WTC11 (cell line): ENCODE measurements around the gene BTN2A1. TPM values are rescaled to one million over a fixed set of nuclear protein-coding genes. Genes with fewer than 3 reads are reported as not detected.

Experiments used
- ATAC-seq: fragments of 200-7000 bp; cut with Tn5 transposase; 2 replicates; pipeline ENCODE4 v1.10.0; 2021; ENCODE audit warnings: mild to moderate bottlenecking, moderate library complexity
- CTCF ChIA-PET: fragments of 300-600 bp; sonication (Branson Sonifier 250); formaldehyde crosslinking; loops from one replicate; lab custom pipeline; 2021; ENCODE audit warnings: antibody characterized with exemption; lab: Charles Lee
- POLR2A ChIA-PET: fragments of 350-600 bp; sonication (Branson Sonifier 250); formaldehyde crosslinking; loops from one replicate; lab custom pipeline; 2021; ENCODE audit warnings: antibody characterized with exemption; lab: Charles Lee
- DNase-seq: peaks from one replicate; pipeline ENCODE4 v3.0.0; 2021; ENCODE audit warnings: low spot score
- H3K27ac Mint-ChIP-seq: 2 replicates; pipeline ENCODE4 v1.8.0; 2021; ENCODE audit warnings: mixed read lengths
- H3K27me3 Mint-ChIP-seq: 2 replicates; pipeline ENCODE4 v1.8.0; 2021; ENCODE audit warnings: low read depth, mild to moderate bottlenecking, moderate library complexity, mixed read lengths
- H3K36me3 Mint-ChIP-seq: 2 replicates; pipeline ENCODE4 v1.8.0; 2021; ENCODE audit warnings: mixed read lengths
- H3K4me1 Mint-ChIP-seq: 2 replicates; pipeline ENCODE4 v1.8.0; 2022; ENCODE audit warnings: mixed read lengths
- H3K4me3 Mint-ChIP-seq: 2 replicates; pipeline ENCODE4 v1.8.0; 2021; ENCODE audit warnings: mild to moderate bottlenecking, moderate library complexity, mixed read lengths
- H3K9me3 Mint-ChIP-seq: 2 replicates; pipeline ENCODE4 v1.8.0; 2021; ENCODE audit warnings: mixed read lengths
- CBFB ChIP-seq: sonication (generic); formaldehyde crosslinking; IDR thresholded peaks from 2 replicates; pipeline ENCODE4 v1.8.1; 2022; ENCODE audit warnings: mild to moderate bottlenecking, low read depth, missing genetic modification reagents
- EMX1 ChIP-seq: fragments of 250-450 bp; sonication (Bioruptor Pico); IDR thresholded peaks from 2 replicates; pipeline ENCODE4 v1.8.0; 2021; ENCODE audit warnings: mild to moderate bottlenecking
- GTF2I ChIP-seq: fragments of 250-450 bp; sonication (Bioruptor Pico); conservative IDR thresholded peaks from 2 replicates; pipeline ENCODE4 v1.4.0; 2021; ENCODE audit warnings: mild to moderate bottlenecking
- IRF1 ChIP-seq: sonication (generic); formaldehyde crosslinking; IDR thresholded peaks from 2 replicates; pipeline ENCODE4 v1.8.0; 2023; ENCODE audit warnings: missing genetic modification reagents
- JAZF1 ChIP-seq: fragments of 250-450 bp; sonication (Bioruptor Pico); IDR thresholded peaks from 2 replicates; pipeline ENCODE4 v1.9.0; 2021; ENCODE audit warnings: moderate library complexity, mild to moderate bottlenecking, inconsistent platforms
- JUN ChIP-seq: sonication (generic); formaldehyde crosslinking; IDR thresholded peaks from 2 replicates; pipeline ENCODE4 v1.8.0; 2023; ENCODE audit warnings: mild to moderate bottlenecking, missing genetic modification reagents
- NR2C2 ChIP-seq: sonication (generic); formaldehyde crosslinking; IDR thresholded peaks from 2 replicates; pipeline ENCODE4 v1.8.0; 2022; ENCODE audit warnings: mild to moderate bottlenecking, missing genetic modification reagents
- PRDM15 ChIP-seq: sonication (generic); formaldehyde crosslinking; IDR thresholded peaks from 2 replicates; pipeline ENCODE4 v1.8.0; 2022; ENCODE audit warnings: missing genetic modification reagents
- SOX15 ChIP-seq: fragments of 250-450 bp; sonication (Bioruptor Pico); IDR thresholded peaks from 2 replicates; pipeline ENCODE4 v1.9.0; 2021; ENCODE audit warnings: mild to moderate bottlenecking
- TEAD1 ChIP-seq: sonication (generic); formaldehyde crosslinking; IDR thresholded peaks from 2 replicates; pipeline ENCODE4 v1.8.0; 2022; ENCODE audit warnings: mild to moderate bottlenecking, missing genetic modification reagents
- TEAD4 ChIP-seq: sonication (generic); formaldehyde crosslinking; IDR thresholded peaks from 2 replicates; pipeline ENCODE4 v1.8.0; 2022; ENCODE audit warnings: mild to moderate bottlenecking, missing genetic modification reagents
- ZNF281 ChIP-seq: sonication (generic); formaldehyde crosslinking; IDR thresholded peaks from 2 replicates; pipeline ENCODE4 v1.8.0; 2023; ENCODE audit warnings: mild to moderate bottlenecking, missing genetic modification reagents
- ZNF532 ChIP-seq: fragments of 250-450 bp; sonication (Bioruptor Pico); IDR thresholded peaks from 2 replicates; pipeline ENCODE4 v1.9.0; 2021; ENCODE audit warnings: mild to moderate bottlenecking, borderline replicate concordance
- ZNF671 ChIP-seq: fragments of 250-450 bp; sonication (Bioruptor Pico); IDR thresholded peaks from 2 replicates; pipeline ENCODE4 v1.8.0; 2021; ENCODE audit warnings: mild to moderate bottlenecking
- total RNA-seq: library from RNA; stranded (reverse); gene quantifications from 3 replicates; pipeline ENCODE4 v1.2.3, GENCODE V29; 2021
- TF ChIP-seq, protein P1 (sequence below): sonication (generic); formaldehyde crosslinking; IDR thresholded peaks from 2 replicates; pipeline ENCODE4 v1.8.0; 2022; ENCODE audit warnings: mild to moderate bottlenecking, missing genetic modification reagents
- TF ChIP-seq, protein P2 (sequence below): sonication (generic); formaldehyde crosslinking; IDR thresholded peaks from 2 replicates; pipeline ENCODE4 v1.8.1; 2022; ENCODE audit warnings: mild to moderate bottlenecking, moderate library complexity, missing genetic modification reagents

The BTN2A1 gene
- total RNA-seq, 1 experiment from 2014 or later: 9.9 TPM

GRCh38 chr6:26489996-26490964 lies 32.5 kb downstream of the BTN2A1 start:
- no peaks in the 10 kb centered on the region; the same call in 1 of the 2 replicates for H3K9me3 Mint-ChIP-seq
- no peak for TF ChIP-seq JAZF1 (CRISPR knock-in tag)
- TF ChIP-seq SOX15 (CRISPR knock-in tag): no peak
- TF ChIP-seq ZNF532: no peak
- no peak for TF ChIP-seq TEAD1
- no peak for TF ChIP-seq ZNF281 (CRISPR knock-in tag)
- TF ChIP-seq PRDM15 (CRISPR knock-in tag): no peak
- no peak for TF ChIP-seq IRF1 (CRISPR knock-in tag)
- TF ChIP-seq, all 79 proteins: peak for 0
- Mint-ChIP-seq H3K27ac (no peak overlapping the region), H3K4me3 (no peak overlapping the region), H3K4me1 (no peaks in the 10 kb centered on the region), H3K36me3 (no peaks in the 10 kb centered on the region), H3K27me3 (peaks cover 3% of the 10 kb centered on the region)
- no peak for DNase-seq
- ChIA-PET CTCF (no interaction called here), POLR2A (no interaction called here)
- no peak for ATAC-seq

- DNase-seq: no peak
- no peak for ATAC-seq
- peaks cover 6% of the 10 kb centered on the region for H3K27me3 Mint-ChIP-seq
- no peaks in the 10 kb centered on the region for H3K4me1 Mint-ChIP-seq
- ChIA-PET CTCF (interaction anchor here (1.0 to 1.3 kb wide), 2 partner anchors 10 to 150 kb away, joined by 3 to 5 read pairs; no protein-coding TSS in a partner anchor), POLR2A (no interaction called here)
- H3K36me3 Mint-ChIP-seq: no peaks in the 10 kb centered on the region
- H3K4me3 Mint-ChIP-seq: no peak overlapping the region
- H3K9me3 Mint-ChIP-seq: no peaks in the 10 kb centered on the region; the same call in 1 of the 2 replicates
- no peak overlapping the region for H3K27ac Mint-ChIP-seq
- no peak for TF ChIP-seq CBFB (CRISPR knock-in tag)
- no peak for TF ChIP-seq JUN (CRISPR knock-in tag)
- TF ChIP-seq EMX1 (CRISPR knock-in tag): no peak
- no peak for TF ChIP-seq ZNF532
- TF ChIP-seq TEAD4 (CRISPR knock-in tag): no peak
- no peak for TF ChIP-seq NR2C2
- TF ChIP-seq, protein P1, sequence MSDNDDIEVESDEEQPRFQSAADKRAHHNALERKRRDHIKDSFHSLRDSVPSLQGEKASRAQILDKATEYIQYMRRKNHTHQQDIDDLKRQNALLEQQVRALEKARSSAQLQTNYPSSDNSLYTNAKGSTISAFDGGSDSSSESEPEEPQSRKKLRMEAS: no peak
- TF ChIP-seq ZNF671: no peak
- TF ChIP-seq, protein P2, sequence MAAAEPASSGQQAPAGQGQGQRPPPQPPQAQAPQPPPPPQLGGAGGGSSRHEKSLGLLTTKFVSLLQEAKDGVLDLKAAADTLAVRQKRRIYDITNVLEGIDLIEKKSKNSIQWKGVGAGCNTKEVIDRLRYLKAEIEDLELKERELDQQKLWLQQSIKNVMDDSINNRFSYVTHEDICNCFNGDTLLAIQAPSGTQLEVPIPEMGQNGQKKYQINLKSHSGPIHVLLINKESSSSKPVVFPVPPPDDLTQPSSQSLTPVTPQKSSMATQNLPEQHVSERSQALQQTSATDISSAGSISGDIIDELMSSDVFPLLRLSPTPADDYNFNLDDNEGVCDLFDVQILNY (CRISPR knock-in tag): no peak
- TF ChIP-seq GTF2I: no peak
These were observed 33.8 kb downstream of the BTN2A1 start for GRCh38 chr6:26491604-26492003.
